ENCODE data around the gene TM9SF2.

GRCh38 chr13:99467764-99468163, 33.5 kb upstream of the TM9SF2 start:
- TF ChIP-seq CTCF (IDR thresholded peaks at IDR 0.05), result no peak
- no peak for TF ChIP-seq POLR2A (IDR thresholded peaks at IDR 0.05)

All from transverse colon (tissue), 3 donors.